ENCODE results near the gene RAD51B.

RAD51B gene

GRCh38 chr14:68563251-68564131, 743.9 kb downstream of the RAD51B start:
- DNase-seq: no peak
- in situ Hi-C loops (cut with HindIII; ENCODE audit: low pct_ligation_motif_present, low sequenced_read_pairs): no loop called here
- H3K36me3 ChIP-seq (replicated peaks): no peaks in the 10 kb centered on the region
- H3K27me3 ChIP-seq (replicated peaks): no peaks in the 10 kb centered on the region
- H3K4me3 ChIP-seq (ENCODE audit: low read depth, low read length): no peak overlapping the region
- TF ChIP-seq, protein P1, sequence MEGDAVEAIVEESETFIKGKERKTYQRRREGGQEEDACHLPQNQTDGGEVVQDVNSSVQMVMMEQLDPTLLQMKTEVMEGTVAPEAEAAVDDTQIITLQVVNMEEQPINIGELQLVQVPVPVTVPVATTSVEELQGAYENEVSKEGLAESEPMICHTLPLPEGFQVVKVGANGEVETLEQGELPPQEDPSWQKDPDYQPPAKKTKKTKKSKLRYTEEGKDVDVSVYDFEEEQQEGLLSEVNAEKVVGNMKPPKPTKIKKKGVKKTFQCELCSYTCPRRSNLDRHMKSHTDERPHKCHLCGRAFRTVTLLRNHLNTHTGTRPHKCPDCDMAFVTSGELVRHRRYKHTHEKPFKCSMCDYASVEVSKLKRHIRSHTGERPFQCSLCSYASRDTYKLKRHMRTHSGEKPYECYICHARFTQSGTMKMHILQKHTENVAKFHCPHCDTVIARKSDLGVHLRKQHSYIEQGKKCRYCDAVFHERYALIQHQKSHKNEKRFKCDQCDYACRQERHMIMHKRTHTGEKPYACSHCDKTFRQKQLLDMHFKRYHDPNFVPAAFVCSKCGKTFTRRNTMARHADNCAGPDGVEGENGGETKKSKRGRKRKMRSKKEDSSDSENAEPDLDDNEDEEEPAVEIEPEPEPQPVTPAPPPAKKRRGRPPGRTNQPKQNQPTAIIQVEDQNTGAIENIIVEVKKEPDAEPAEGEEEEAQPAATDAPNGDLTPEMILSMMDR (IDR thresholded peaks at IDR 0.05; ENCODE audit: low read depth, low read length, missing control alignments): no peak
- no peak overlapping the region for H3K27ac ChIP-seq

DNA sequence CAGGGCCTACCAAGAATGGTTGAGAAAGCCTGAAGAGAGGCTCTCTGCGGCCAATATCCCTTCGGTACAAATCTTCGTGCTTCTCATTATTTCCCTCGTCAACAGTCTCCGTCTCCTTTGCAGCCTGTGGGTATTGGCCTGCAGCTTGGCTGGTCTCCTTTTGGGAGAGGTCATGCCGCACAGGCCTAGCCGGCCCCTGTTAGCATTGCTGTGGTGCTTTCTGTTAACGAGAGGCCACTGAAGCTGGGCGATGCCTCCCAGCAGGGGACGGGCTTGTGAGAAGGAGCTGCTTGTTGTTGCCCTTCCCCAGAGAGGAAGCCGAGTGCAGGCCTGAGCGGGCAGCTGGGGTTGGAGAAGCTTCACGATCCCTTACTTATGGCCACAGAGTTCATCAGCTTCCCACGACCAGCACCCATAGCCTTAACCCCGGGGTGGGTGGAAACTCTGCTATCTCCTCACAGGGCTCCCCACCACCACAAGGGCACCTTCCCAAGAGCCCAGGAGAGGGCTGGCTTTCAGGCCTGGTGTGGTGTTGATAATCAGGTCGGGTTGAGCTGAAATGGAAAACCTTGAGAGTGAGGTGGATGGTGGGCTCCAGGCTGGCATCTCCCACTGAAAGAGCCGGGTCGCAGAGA, 744.7 kb downstream of the RAD51B start:
- Histone ChIP-seq H3K4me3 (ENCODE audit: low read depth, low read length) (no peak overlapping the region), H3K27me3 (replicated peaks) (no peaks in the 10 kb centered on the region), H3K27ac (no peak overlapping the region), H3K36me3 (replicated peaks) (no peaks in the 10 kb centered on the region)
- DNase-seq: no peak
- in situ Hi-C loops (cut with HindIII; ENCODE audit: low pct_ligation_motif_present, low sequenced_read_pairs): no loop called here
- TF ChIP-seq, protein P1 (IDR thresholded peaks at IDR 0.05; ENCODE audit: low read depth, low read length, missing control alignments): no peak

DNA sequence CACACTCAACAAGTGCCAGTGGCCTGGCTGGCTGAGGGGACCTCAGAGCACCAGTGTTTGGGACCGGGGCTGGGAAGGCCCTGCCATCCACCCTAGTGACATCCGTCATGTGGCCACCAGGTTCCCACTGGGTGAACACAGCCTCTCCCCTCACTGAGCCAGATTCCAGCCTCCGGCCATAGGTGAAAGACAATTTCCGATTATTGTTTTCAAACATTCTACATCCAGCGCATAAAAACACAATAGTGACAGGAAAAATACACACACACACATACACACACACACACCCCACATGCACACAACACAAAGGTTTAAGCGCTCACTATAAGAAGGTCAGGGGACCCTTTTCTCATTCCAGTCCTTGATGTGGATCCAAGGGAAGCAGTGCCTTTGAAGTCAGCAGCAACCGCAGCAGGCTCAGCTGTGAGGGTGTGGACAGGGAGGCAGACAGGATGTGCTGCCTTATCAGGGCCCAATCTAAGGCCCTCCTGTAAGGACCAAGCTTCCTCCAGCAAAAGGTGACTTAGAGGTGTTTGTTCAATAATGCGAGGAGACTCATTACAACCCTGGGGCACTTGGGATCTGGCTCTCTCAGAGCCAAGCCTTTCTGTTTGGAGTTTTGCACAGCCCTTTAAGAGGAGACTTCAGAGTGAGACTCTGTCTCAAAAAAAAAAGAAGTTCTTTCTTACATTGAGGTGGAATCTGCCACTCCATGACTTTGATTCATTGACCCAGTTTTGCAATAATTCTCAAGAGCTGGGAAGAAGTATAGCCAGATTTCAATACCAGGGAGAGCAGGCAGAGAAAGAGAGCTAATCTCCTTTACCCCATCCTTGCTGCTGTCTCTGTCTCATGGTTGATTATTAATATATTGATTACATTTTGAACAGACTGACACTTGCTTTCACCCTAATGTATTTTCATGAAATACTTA, 745.5 kb downstream of the RAD51B start:
- H3K27ac ChIP-seq: no peak overlapping the region
- H3K4me3 ChIP-seq (ENCODE audit: low read depth, low read length): no peak overlapping the region
- TF ChIP-seq, protein P1 (IDR thresholded peaks at IDR 0.05; ENCODE audit: low read depth, low read length, missing control alignments): no peak
- H3K27me3 ChIP-seq (replicated peaks): no peaks in the 10 kb centered on the region
- no peak for DNase-seq
- no peaks in the 10 kb centered on the region for H3K36me3 ChIP-seq (replicated peaks)
- in situ Hi-C loops (cut with HindIII; ENCODE audit: low pct_ligation_motif_present, low sequenced_read_pairs): no loop called here

DNA sequence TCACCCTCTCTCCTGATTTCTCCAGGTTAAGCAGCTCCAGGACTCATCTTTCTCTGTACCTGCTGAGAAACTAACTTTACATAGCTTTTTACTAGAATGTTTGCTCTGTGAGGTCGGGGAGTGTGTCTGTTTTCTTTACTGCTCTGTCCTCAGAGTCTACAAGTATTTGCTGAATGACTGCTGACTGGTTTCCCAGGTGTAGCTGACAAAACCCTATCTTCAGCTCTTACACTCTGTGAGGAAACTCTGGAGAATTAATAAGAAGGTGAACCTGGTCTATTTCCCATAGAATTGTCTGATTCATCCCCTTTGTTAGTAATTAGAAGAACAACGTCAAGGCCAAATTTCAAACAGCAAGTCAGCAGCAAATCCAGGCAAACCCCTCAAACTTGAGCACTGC, 746.5 kb downstream of the RAD51B start:
- DNase-seq: no peak

More for the DNA sequence above, 746.5 kb downstream of the RAD51B start:
- in situ Hi-C loops (cut with HindIII; ENCODE audit: low pct_ligation_motif_present, low sequenced_read_pairs): no loop called here
- TF ChIP-seq, protein P1 (IDR thresholded peaks at IDR 0.05; ENCODE audit: low read depth, low read length, missing control alignments): no peak
- Histone ChIP-seq H3K36me3 (replicated peaks) (no peaks in the 10 kb centered on the region), H3K4me3 (ENCODE audit: low read depth, low read length) (no peak overlapping the region), H3K27me3 (replicated peaks) (no peaks in the 10 kb centered on the region), H3K27ac (no peak overlapping the region)
